ENCODE data around the gene KRT74.

- TF ChIP-seq CTCF (IDR thresholded peaks at IDR 0.05; ENCODE audit: borderline replicate concordance, extremely low read depth, low read length, poor library complexity, severe bottlenecking) (no peak), EZH2 (IDR thresholded peaks at IDR 0.05; ENCODE audit: borderline replicate concordance, low read depth, low read length, severe bottlenecking) (no peak)
Measured at GRCh38 chr12:52529846-52530245, 43.8 kb downstream of the KRT74 start.
